ENCODE results near the gene AJM1. TPM values are rescaled to one million over a fixed set of nuclear protein-coding genes. Genes with fewer than 3 reads are reported as not detected.

Gene AJM1
- total RNA-seq, 6 donors from 2014 or later: 1.4 to 7.3 (median 3.0) TPM

- ATAC-seq (ENCODE audit: low FRiP score in 2 of 2) (no peak), DNase-seq (peak in 1 of 2 donors; percentile 86)
- Histone ChIP-seq H3K4me3 (peak overlapping the region; percentile 1 to 88 (median 60)), H3K9me3 (no peaks in the 10 kb centered on the region), H3K36me3 (peaks cover 0 to 14% (median 8%) of the 10 kb centered on the region in 4 donors), H3K27me3 (peaks cover 0 to 27% (median 23%) of the 10 kb centered on the region in 4 donors), H3K4me1 (peaks cover 34 to 52% (median 40%) of the 10 kb centered on the region in 4 donors), H3K27ac (peak overlapping the region in 3 of 4 donors; percentile 87 to 89 (median 88))
- no peak for TF ChIP-seq POLR2A (IDR thresholded peaks at IDR 0.05)
- no peak for TF ChIP-seq POLR2AphosphoS5 (IDR thresholded peaks at IDR 0.05)
- TF ChIP-seq EP300 (IDR thresholded peaks at IDR 0.05): no peak
- TF ChIP-seq CTCF (IDR thresholded peaks at IDR 0.05): no peak
- WGBS, 2 donors: 55 to 57% methylated on average over 16 to 43 of the region's 43 CpGs
These were observed 7.9 kb downstream of the AJM1 start for GRCh38 chr9:136849960-136850865.

- H3K4me3 ChIP-seq: no peak overlapping the region
- no peak for TF ChIP-seq CTCF (IDR thresholded peaks at IDR 0.05)
- no peak for TF ChIP-seq EP300 (IDR thresholded peaks at IDR 0.05)
- TF ChIP-seq POLR2A (IDR thresholded peaks at IDR 0.05): no peak
- no peak for TF ChIP-seq POLR2AphosphoS5 (IDR thresholded peaks at IDR 0.05)
- peaks cover 31 to 43% (median 36%) of the 10 kb centered on the region in 4 donors for H3K4me1 ChIP-seq
- no peaks in the 10 kb centered on the region for H3K9me3 ChIP-seq
- H3K27ac ChIP-seq: no peak overlapping the region
- H3K36me3 ChIP-seq: peaks cover 0 to 14% (median 8%) of the 10 kb centered on the region in 4 donors
- ATAC-seq (ENCODE audit: low FRiP score in 2 of 2): no peak
- WGBS, 2 donors: 87 to 92% methylated on average over 11 to 19 of the region's 23 CpGs
- peak in 1 of 2 donors; percentile 61 for DNase-seq
- peaks cover 0 to 19% (median 14%) of the 10 kb centered on the region in 4 donors for H3K27me3 ChIP-seq
These were observed 8.8 kb downstream of the AJM1 start for GRCh38 chr9:136850866-136851775.

GRCh38 chr9:136851941-136852663 is 9.8 kb downstream of the AJM1 start, which contains the start of gene MAMDC4:
TSS of gene MAMDC4 (plus strand) at chr9:136852346. CDS start at chr9:136852417, 71 bp downstream.
- peaks cover 0 to 10% (median 5%) of the 10 kb centered on the region in 4 donors for H3K27me3 ChIP-seq
- H3K9me3 ChIP-seq: no peaks in the 10 kb centered on the region
- peaks cover 23 to 34% (median 27%) of the 10 kb centered on the region in 4 donors for H3K4me1 ChIP-seq
- WGBS, 2 donors: 84 to 89% methylated on average over 6 to 22 of the region's 23 CpGs
- ATAC-seq (ENCODE audit: low FRiP score in 2 of 2) (no peak), DNase-seq (peak in 1 of 2 donors; percentile 82)
- TF ChIP-seq CTCF (IDR thresholded peaks at IDR 0.05) (no peak), POLR2AphosphoS5 (IDR thresholded peaks at IDR 0.05) (no peak), POLR2A (IDR thresholded peaks at IDR 0.05) (no peak), EP300 (IDR thresholded peaks at IDR 0.05) (no peak)
- peaks cover 0 to 14% (median 8%) of the 10 kb centered on the region in 4 donors for H3K36me3 ChIP-seq
- H3K27ac ChIP-seq: no peak within 1 kb of the TSS
- H3K4me3 ChIP-seq: no peak within 1 kb of the TSS

Data from upper lobe of left lung (tissue), 6 donors.